ENCODE measurements around the gene ODAD4.

GRCh38 chr17:41907185-41907556 lies 23.2 kb upstream of the ODAD4 start:
- TF ChIP-seq CTCF (IDR thresholded peaks at IDR 0.05; ENCODE audit: insufficient read depth, low read length) (no peak), SPI1 (IDR thresholded peaks at IDR 0.05; ENCODE audit: borderline replicate concordance, low read depth) (no peak), POLR2AphosphoS5 (IDR thresholded peaks at IDR 0.05; ENCODE audit: low read depth) (no peak), REST (IDR thresholded peaks at IDR 0.05; ENCODE audit: insufficient replicate concordance, low read depth) (no peak)

All from HL-60 (cell line).